SK-N-MC (cell line): ENCODE measurements around the gene NYAP1.

Source experiments
- EZH2 ChIP-seq: fragments of 200-600 bp; sonication (generic); IDR thresholded peaks from one replicate; pipeline ENCODE4 v1.6.1; 2017; ENCODE audit warnings: antibody characterized with exemption
- FOXP2 ChIP-seq: optimal IDR thresholded peaks from 2 replicates; pipeline ENCODE3; 2011; ENCODE audit warnings: mild to moderate bottlenecking, moderate library complexity; ENCODE audit not compliant: insufficient read depth; ENCODE audit errors: extremely low read length, control extremely low read depth
- POLR2AphosphoS5 ChIP-seq: IDR thresholded peaks from 2 replicates; pipeline ENCODE4 v1.6.1; 2012; ENCODE audit warnings: mild to moderate bottlenecking, low read depth, low read length, borderline replicate concordance

- TF ChIP-seq POLR2AphosphoS5 (no peak), EZH2 (no peak), FOXP2 (no peak)
Measured at GRCh38 chr7:100493476-100494264, 9.9 kb downstream of the NYAP1 start.
